ENCODE results near the gene PRKCD. TPM values are rescaled to one million over a fixed set of nuclear protein-coding genes. Genes with fewer than 3 reads are reported as not detected.

PRKCD gene
- total and polyA plus RNA-seq, 9 of the 15 experiments (the other 6 are each of a cell fraction or from before 2014, with no cell fraction given) = 2.5 to 19.5 (median 6.1) TPM

DNA sequence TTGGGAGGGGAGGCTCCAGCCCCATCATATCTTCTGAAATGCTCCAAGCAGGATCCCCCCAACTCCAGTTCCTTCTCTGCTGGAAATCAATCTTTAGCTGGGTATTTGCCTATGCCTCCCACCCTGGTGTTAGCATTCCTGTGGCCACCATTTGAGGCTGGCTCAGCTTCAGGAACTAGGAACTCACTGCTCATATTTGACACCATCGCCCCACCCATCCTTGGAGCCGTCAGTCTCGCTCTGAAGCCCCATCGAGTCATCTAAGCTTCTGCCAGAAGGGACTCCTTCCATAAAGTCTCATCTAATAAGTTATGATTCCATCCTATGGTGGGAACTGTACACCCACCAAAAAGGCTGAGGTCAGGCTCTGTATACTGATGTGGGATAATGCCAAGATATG, 26.4 kb downstream of the PRKCD start:
- TF ChIP-seq HMG20A (CRISPR knock-in tag; conservative IDR thresholded peaks at IDR 0.05) = no peak
- TF ChIP-seq CBX1 (IDR thresholded peaks at IDR 0.05; ENCODE audit: low read depth) = no peak
- TF ChIP-seq SUPT5H (IDR thresholded peaks at IDR 0.05) = no peak
- TF ChIP-seq NBN (IDR thresholded peaks at IDR 0.05; ENCODE audit: low read depth) = no peak
- no peak for TF ChIP-seq MIER1 (IDR thresholded peaks at IDR 0.05; ENCODE audit: low read depth)
- TF ChIP-seq ZNF785 (CRISPR knock-in tag; IDR thresholded peaks at IDR 0.05) = no peak
- no peaks in the 10 kb centered on the region for H3K9me3 ChIP-seq (replicated peaks; ENCODE audit: control insufficient read depth, insufficient read depth, low read depth, low read length)
- H3K4me1 ChIP-seq (replicated peaks in 1 of 2; ENCODE audit: control insufficient read depth in 2 of 2, insufficient read depth in 2 of 2, low read length in 2 of 2) = peaks cover 0 to 5% of the 10 kb centered on the region in 2 experiments; a peak in 2 of 5 replicates
- no peak for FAIRE-seq
- no peak for ATAC-seq
- no peak overlapping the region for H3K27ac ChIP-seq (ENCODE audit: extremely low read depth, low read depth, low read length)
- H3K9ac ChIP-seq (ENCODE audit: insufficient read depth in 1 of 2, low read depth in 2 of 2, low read length in 2 of 2) = no peak overlapping the region
- intact Hi-C loops (cut with micrococcal nuclease) (no loop called here), in situ Hi-C loops (cut with MboI) (no loop called here)
- ChIA-PET CTCF (ENCODE audit: low intra/inter-chr PET ratio) (no interaction called here), POLR2A (interaction anchor here (0.6 to 1.2 kb wide), 3 partner anchors 10 to 71 kb away, joined by 3 read pairs; no protein-coding TSS in a partner anchor)
- no peaks in the 10 kb centered on the region for H3K27me3 ChIP-seq (ENCODE audit: control insufficient read depth in 2 of 2, insufficient read depth in 2 of 2, low read length in 2 of 2)
- H2AFZ ChIP-seq (ENCODE audit: low read depth, low read length) = no peak overlapping the region
- peaks cover 11% of the 10 kb centered on the region; the same call in 2 of the 3 replicates for H3K36me3 ChIP-seq (ENCODE audit: control insufficient read depth, insufficient read depth, low read length)
- no peaks in the 10 kb centered on the region for H3K79me2 ChIP-seq (ENCODE audit: control insufficient read depth, insufficient read depth, low read length)
- H3K4me3 ChIP-seq = no peak overlapping the region
- no peak overlapping the region for H3K4me2 ChIP-seq (ENCODE audit: insufficient read depth, low read length)
- WGBS (ENCODE audit: insufficient coverage, low coverage, missing lambda C conversion rate) = 86% methylated on average over 4 of the region's 4 CpGs
- no TSS peak for BruUV-seq (replicated peaks)
- DNase-seq (ENCODE audit: extremely low read depth in 1 of 4, low spot score in 3 of 4) = no peak
- no peaks in the 10 kb centered on the region for H3K9me1 ChIP-seq (ENCODE audit: control insufficient read depth, insufficient read depth, low read length)
- H4K20me1 ChIP-seq (replicated peaks; ENCODE audit: control insufficient read depth, insufficient read depth, low read length) = no peaks in the 10 kb centered on the region

DNA sequence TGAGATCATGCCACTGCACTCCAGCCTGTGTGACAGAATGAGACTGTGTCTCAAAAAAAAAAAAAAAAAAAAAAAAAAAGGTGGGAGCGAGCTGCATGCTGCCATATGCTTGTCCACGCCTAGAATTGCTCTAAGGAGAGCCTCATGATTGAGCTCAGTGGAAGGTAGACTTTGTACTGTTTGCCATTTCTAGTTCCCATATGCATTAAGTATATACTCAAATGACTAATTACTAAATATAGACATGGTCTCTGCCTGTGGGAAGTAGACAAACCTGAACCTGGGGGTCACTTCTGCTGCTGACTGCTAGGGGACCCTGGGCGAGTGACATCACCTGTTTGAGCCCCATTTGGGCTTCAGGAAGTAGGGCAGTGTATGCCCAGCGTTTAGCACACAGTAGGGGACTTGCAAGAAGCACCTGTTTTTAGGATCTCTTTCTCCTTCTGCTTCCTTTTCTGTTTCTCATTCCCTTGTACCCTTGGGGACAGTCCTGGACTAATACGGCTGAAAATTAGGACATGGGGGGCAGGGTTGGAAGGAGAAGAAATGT, 27.2 kb downstream of the PRKCD start:
- FAIRE-seq (no peak), ATAC-seq (no peak), DNase-seq (ENCODE audit: extremely low read depth in 1 of 4, low spot score in 3 of 4) (no peak)
- BruUV-seq (replicated peaks) = no TSS peak
- H3K4me2 ChIP-seq (ENCODE audit: insufficient read depth, low read length) = no peak overlapping the region
- in situ Hi-C loops (cut with MboI) (no loop called here), intact Hi-C loops (cut with micrococcal nuclease) (no loop called here)
- POLR2A ChIA-PET = interaction anchor here (0.6 to 1.2 kb wide), 2 partner anchors 10 to 72 kb away, joined by 3 read pairs; no protein-coding TSS in a partner anchor
- CTCF ChIA-PET (ENCODE audit: low intra/inter-chr PET ratio) = no interaction called here
- no peak overlapping the region for H3K9ac ChIP-seq (ENCODE audit: insufficient read depth in 1 of 2, low read depth in 2 of 2, low read length in 2 of 2)
- no peak overlapping the region for H3K27ac ChIP-seq (ENCODE audit: extremely low read depth, low read depth, low read length)
- H3K79me2 ChIP-seq (ENCODE audit: control insufficient read depth, insufficient read depth, low read length) = no peaks in the 10 kb centered on the region
- no peaks in the 10 kb centered on the region for H3K9me1 ChIP-seq (ENCODE audit: control insufficient read depth, insufficient read depth, low read length)
- peaks cover 11% of the 10 kb centered on the region; the same call in 2 of the 3 replicates for H3K36me3 ChIP-seq (ENCODE audit: control insufficient read depth, insufficient read depth, low read length)
- 46% methylated on average over 3 of the region's 5 CpGs for WGBS (ENCODE audit: insufficient coverage, low coverage, missing lambda C conversion rate)
- no peaks in the 10 kb centered on the region for H4K20me1 ChIP-seq (replicated peaks; ENCODE audit: control insufficient read depth, insufficient read depth, low read length)
- no peak overlapping the region for H2AFZ ChIP-seq (ENCODE audit: low read depth, low read length)
- TF ChIP-seq, protein P1, sequence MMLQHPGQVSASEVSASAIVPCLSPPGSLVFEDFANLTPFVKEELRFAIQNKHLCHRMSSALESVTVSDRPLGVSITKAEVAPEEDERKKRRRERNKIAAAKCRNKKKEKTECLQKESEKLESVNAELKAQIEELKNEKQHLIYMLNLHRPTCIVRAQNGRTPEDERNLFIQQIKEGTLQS (IDR thresholded peaks at IDR 0.05) = no peak
- TF ChIP-seq, protein P1 (CRISPR knock-in tag; conservative IDR thresholded peaks at IDR 0.05) = no peak
- TF ChIP-seq SIX5 (IDR thresholded peaks at IDR 0.05; ENCODE audit: borderline replicate concordance in 1 of 2, insufficient read depth in 1 of 2, low read depth in 1 of 2, low read length in 2 of 2) (no peak), NONO (IDR thresholded peaks at IDR 0.05; ENCODE audit: low read depth in 2 of 2, low read length in 1 of 2) (no peak), SETDB1 (IDR thresholded peaks at IDR 0.05; ENCODE audit: low read length) (no peak), E2F3 (CRISPR knock-in tag; IDR thresholded peaks at IDR 0.05) (no peak), BACH1 (tag; IDR thresholded peaks at IDR 0.05) (no peak)
- no peak overlapping the region for H3K4me3 ChIP-seq
- H3K4me1 ChIP-seq (replicated peaks in 1 of 2; ENCODE audit: control insufficient read depth in 2 of 2, insufficient read depth in 2 of 2, low read length in 2 of 2) = peaks cover 0 to 5% of the 10 kb centered on the region in 2 experiments; a peak in 3 of 5 replicates
- H3K9me3 ChIP-seq (replicated peaks; ENCODE audit: control insufficient read depth, insufficient read depth, low read depth, low read length) = no peaks in the 10 kb centered on the region
- no peaks in the 10 kb centered on the region for H3K27me3 ChIP-seq (ENCODE audit: control insufficient read depth in 2 of 2, insufficient read depth in 2 of 2, low read length in 2 of 2)
